ENCODE data around the gene SLC31A1.
"Not testable (repeated sequence)": the region's sequence is repeated elsewhere in the genome, so short reads cannot be mapped to it uniquely, and the experiment has no call there.

Gene SLC31A1

GRCh38 chr9:113267911-113268566, 46.7 kb downstream of the SLC31A1 start:
- DNase-seq, result no peak

- no peak for DNase-seq
These were observed 48.0 kb downstream of the SLC31A1 start for GRCh38 chr9:113269355-113269754.

- no peak for DNase-seq
These were observed 48.5 kb downstream of the SLC31A1 start for GRCh38 chr9:113269871-113270270.

- peak; percentile 83 for DNase-seq
These were observed 53.3 kb downstream of the SLC31A1 start for GRCh38 chr9:113274474-113275156.

- DNase-seq, result peak; percentile 99
These were observed 54.1 kb downstream of the SLC31A1 start, which contains the start of the genes CDC26 and PRPF4 for GRCh38 chr9:113275157-113276131. TSS of gene CDC26 (minus strand) at chr9:113275572. CDS start at chr9:113272507, 3,065 bp downstream. TSS of gene PRPF4 (plus strand) at chr9:113275658. CDS start at chr9:113275744, 86 bp downstream.

- DNase-seq, result no peak
These were observed 57.5 kb downstream of the SLC31A1 start for GRCh38 chr9:113278840-113279239.

GRCh38 chr9:113281356-113281755, 60.0 kb downstream of the SLC31A1 start:
- no peak for DNase-seq

GRCh38 chr9:113289091-113289490, 67.7 kb downstream of the SLC31A1 start:
- no peak for DNase-seq

- no peak for DNase-seq
These were observed 68.8 kb downstream of the SLC31A1 start for GRCh38 chr9:113290052-113290607.

GRCh38 chr9:113293285-113293878, 72.0 kb downstream of the SLC31A1 start:
- no peak for DNase-seq

- not testable (repeated sequence) for DNase-seq
These were observed 74.9 kb downstream of the SLC31A1 start for GRCh38 chr9:113296247-113296646.

- DNase-seq, result no peak
These were observed 75.6 kb downstream of the SLC31A1 start for GRCh38 chr9:113296796-113297558.

- DNase-seq, result no peak
These were observed 77.0 kb downstream of the SLC31A1 start for GRCh38 chr9:113298311-113298710.

GRCh38 chr9:113298924-113299770, 77.8 kb downstream of the SLC31A1 start:
- DNase-seq, result peak; percentile 65

GRCh38 chr9:113299800-113300292, 78.5 kb downstream of the SLC31A1 start:
- no peak for DNase-seq

- no peak for DNase-seq
These were observed 80.2 kb downstream of the SLC31A1 start for GRCh38 chr9:113301548-113301947.

- no peak for DNase-seq
These were observed 81.6 kb downstream of the SLC31A1 start, which contains the start of gene RNF183 for GRCh38 chr9:113302792-113303418. TSS of gene RNF183 (minus strand) at chr9:113303376. CDS start at chr9:113298184, 5,192 bp downstream.

- DNase-seq, result no peak
These were observed 85.2 kb downstream of the SLC31A1 start for GRCh38 chr9:113306566-113306965.

GRCh38 chr9:113307396-113307975, 86.1 kb downstream of the SLC31A1 start:
- no peak for DNase-seq
